Activated T-cell treated with anti-CD3 and anti-CD28 coated beads, Interleukin-2, amount 50 U/mL, for 4 hours (primary cell): ENCODE measurements around the gene UBE2E3. TPM values are rescaled to one million over a fixed set of nuclear protein-coding genes. Genes with fewer than 3 reads are reported as not detected.

ENCODE experiments used
- ATAC-seq, 2 donors: fragments of 200-7000 bp; cut with Tn5 transposase; one replicate each; pipeline ENCODE4 v1.10.0; 2021
- DNase-seq: peaks from one replicate; pipeline ENCODE4 v3.0.0-alpha.2; 2020
- H3K27me3 Mint-ChIP-seq: one replicate; pipeline ENCODE4 v1.8.0; 2021; ENCODE audit warnings: low read depth, mixed read lengths
- H3K36me3 Mint-ChIP-seq: one replicate; pipeline ENCODE4 v1.8.0; 2022; ENCODE audit warnings: mixed read lengths; ENCODE audit not compliant: insufficient read depth
- H3K4me1 Mint-ChIP-seq: one replicate; pipeline ENCODE4 v1.8.0; 2021; ENCODE audit warnings: low read depth, mixed read lengths
- H3K4me3 Mint-ChIP-seq: one replicate; pipeline ENCODE4 v1.8.0; 2021; ENCODE audit warnings: mild to moderate bottlenecking, moderate library complexity, mixed read lengths
- H3K9me3 Mint-ChIP-seq: one replicate; pipeline ENCODE4 v1.8.0; 2021; ENCODE audit warnings: mixed read lengths
- total RNA-seq, 3 donors: library from RNA; stranded (reverse); gene quantifications; one replicate each; pipeline ENCODE4 v1.2.1, GENCODE V29; 2021

UBE2E3 gene
- total RNA-seq, 3 donors from 2014 or later = 30.1 to 33.5 (median 30.7) TPM

- H3K27me3 Mint-ChIP-seq = no peaks in the 10 kb centered on the region
- H3K4me1 Mint-ChIP-seq = peaks cover 19% of the 10 kb centered on the region
- H3K36me3 Mint-ChIP-seq = peaks cover 28% of the 10 kb centered on the region
- ATAC-seq (no peak), DNase-seq (no peak)
- H3K9me3 Mint-ChIP-seq = no peaks in the 10 kb centered on the region
- no peak overlapping the region for H3K4me3 Mint-ChIP-seq
Measured at GRCh38 chr2:180990337-180990736, 9.9 kb downstream of the UBE2E3 start.

DNA sequence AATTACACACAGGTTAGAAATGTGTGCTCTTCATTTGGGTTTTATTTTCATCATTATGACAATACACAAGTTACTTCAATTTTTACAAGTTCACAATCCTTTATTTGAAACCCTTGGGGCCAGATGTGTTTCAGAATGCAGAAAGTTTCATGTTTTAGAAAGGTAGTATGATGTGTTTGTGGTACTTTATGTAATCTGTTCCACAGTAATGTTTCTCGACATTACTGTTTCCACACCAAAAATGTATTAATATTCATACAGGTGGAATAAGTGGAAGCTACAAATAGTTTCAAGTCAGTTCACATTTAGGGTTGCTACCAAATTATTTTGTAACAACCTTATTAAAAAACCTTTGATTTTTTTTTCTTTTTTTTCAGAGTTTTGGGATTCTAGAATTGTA is 10.4 kb downstream of the UBE2E3 start:
- Mint-ChIP-seq H3K27me3 (no peaks in the 10 kb centered on the region), H3K4me1 (peaks cover 19% of the 10 kb centered on the region), H3K4me3 (no peak overlapping the region), H3K9me3 (no peaks in the 10 kb centered on the region), H3K36me3 (peaks cover 26% of the 10 kb centered on the region)
- DNase-seq (no peak), ATAC-seq (no peak)

GRCh38 chr2:180991361-180991760 is 11.0 kb downstream of the UBE2E3 start:
- peaks cover 14% of the 10 kb centered on the region for H3K4me1 Mint-ChIP-seq
- H3K4me3 Mint-ChIP-seq = no peak overlapping the region
- H3K36me3 Mint-ChIP-seq = peaks cover 26% of the 10 kb centered on the region
- no peaks in the 10 kb centered on the region for H3K27me3 Mint-ChIP-seq
- DNase-seq (no peak), ATAC-seq (no peak)
- H3K9me3 Mint-ChIP-seq = no peaks in the 10 kb centered on the region

DNA sequence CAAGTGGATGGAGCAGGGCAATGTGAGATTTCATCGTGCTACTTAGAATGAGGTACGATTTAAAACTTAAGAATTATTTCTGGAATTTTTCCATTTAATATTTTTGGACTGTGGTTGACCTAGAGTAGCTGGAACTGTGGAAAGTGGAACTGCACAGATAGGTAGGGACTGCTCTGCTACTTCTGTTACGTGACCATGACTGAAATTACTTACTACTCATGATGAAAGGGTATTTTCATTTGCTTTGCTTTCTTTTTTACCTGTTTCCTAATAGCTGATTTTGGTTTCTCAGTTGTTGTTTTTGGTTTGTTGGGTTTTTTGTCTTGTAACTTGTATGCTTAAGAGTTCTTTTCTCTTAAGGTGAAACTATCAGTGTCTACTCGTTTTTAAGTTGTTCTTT is 11.4 kb downstream of the UBE2E3 start:
- no peaks in the 10 kb centered on the region for H3K9me3 Mint-ChIP-seq
- H3K4me1 Mint-ChIP-seq = peaks cover 14% of the 10 kb centered on the region
- ATAC-seq = no peak
- H3K4me3 Mint-ChIP-seq = no peak overlapping the region
- no peak for DNase-seq
- peaks cover 26% of the 10 kb centered on the region for H3K36me3 Mint-ChIP-seq
- H3K27me3 Mint-ChIP-seq = no peaks in the 10 kb centered on the region

DNA sequence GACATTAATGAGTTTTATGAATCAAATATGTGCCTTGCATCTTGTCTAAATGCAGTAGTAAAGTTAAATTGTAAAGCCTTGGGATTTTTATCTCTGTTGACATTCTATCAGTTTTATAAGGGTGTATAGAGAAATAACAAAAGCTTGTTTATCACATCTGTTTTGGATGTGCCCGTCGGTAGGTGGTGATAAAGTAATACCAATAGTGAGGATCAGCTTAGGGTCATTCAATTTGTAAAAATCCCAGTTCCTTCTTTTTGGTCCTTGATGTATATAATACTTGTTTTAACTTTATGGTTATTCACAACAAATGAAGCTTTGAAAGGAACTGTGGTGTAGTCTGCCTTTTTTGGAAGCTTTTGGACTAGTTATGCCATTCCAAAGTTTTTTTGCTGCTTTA is 12.6 kb downstream of the UBE2E3 start:
- peaks cover 19% of the 10 kb centered on the region for H3K4me1 Mint-ChIP-seq

DNA sequence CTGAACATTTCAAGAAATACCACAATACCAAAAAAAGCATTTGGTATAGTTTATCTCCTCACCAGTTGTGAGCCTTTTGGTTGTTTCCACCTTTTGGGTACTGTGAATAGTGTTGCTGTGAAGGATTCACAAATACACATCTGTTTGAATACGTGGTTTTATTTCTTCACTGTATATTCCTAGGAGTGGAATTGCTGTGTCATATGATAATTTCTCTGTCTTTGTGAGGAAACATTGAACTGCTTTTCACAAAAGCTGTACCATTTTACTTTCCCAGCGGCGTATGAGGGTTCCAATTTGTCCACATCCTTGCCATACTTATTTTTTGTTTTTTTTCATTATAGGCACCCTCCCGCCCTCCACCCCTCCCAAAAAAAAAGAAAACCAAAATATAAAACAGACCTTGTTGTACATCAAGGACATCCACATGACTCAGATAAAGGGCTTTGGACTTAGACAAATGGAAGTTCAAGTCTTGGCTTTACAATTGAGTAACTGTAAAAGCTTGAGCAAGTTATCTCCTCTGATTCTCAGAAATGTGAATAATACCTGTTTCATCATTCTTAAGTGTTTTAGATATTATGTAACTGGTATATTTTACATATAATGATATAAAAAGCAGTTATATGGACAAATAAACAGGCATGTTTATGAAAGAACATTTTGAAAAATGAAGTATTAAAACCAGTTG is 19.0 kb downstream of the UBE2E3 start:
- Mint-ChIP-seq H3K27me3 (no peaks in the 10 kb centered on the region), H3K9me3 (no peaks in the 10 kb centered on the region), H3K36me3 (peaks cover 17% of the 10 kb centered on the region), H3K4me1 (peaks cover 14% of the 10 kb centered on the region), H3K4me3 (no peak overlapping the region)
- ATAC-seq (no peak), DNase-seq (no peak)

More for the DNA sequence above, 12.6 kb downstream of the UBE2E3 start:
- Mint-ChIP-seq H3K4me3 (no peak overlapping the region), H3K27me3 (no peaks in the 10 kb centered on the region), H3K9me3 (no peaks in the 10 kb centered on the region), H3K36me3 (peaks cover 34% of the 10 kb centered on the region)
- ATAC-seq = no peak
- no peak for DNase-seq

DNA sequence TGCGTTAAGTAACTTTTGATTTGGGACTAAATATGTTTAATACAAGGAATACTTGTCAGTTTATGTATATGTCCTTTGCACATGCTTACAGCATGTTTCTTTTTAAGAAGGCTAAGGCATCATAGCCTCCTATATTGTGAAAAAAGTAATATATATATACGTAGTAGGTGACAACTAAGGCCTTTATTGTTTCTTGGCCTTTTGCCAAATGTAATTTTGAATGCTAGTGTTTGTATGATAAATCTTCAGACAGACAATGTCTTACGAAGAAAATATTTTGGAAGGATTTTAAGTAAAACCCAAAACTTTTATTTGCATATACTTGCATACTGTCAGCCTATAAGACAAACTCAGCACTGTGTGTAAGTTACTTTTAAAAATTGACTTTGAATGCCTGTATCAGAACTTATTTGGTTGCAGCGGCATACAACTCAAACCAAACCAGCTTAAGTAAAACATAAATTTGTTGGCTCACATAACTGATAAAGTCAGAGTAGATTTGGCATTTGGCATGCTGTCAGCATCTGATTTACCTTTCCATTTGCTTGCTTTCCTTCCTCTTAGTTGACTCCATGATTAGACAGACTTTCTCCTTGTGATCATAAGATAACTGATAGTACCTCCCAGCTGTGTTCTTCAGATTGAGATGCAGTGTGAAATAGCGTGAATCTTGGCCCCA is 24.4 kb downstream of the UBE2E3 start:
- ATAC-seq = no peak
- no peak for DNase-seq
- H3K4me1 Mint-ChIP-seq = peaks cover 12% of the 10 kb centered on the region
- peaks cover 2% of the 10 kb centered on the region for H3K36me3 Mint-ChIP-seq
- H3K9me3 Mint-ChIP-seq = no peaks in the 10 kb centered on the region
- H3K27me3 Mint-ChIP-seq = no peaks in the 10 kb centered on the region
- H3K4me3 Mint-ChIP-seq = no peak overlapping the region

- ATAC-seq (no peak), DNase-seq (no peak)
- Mint-ChIP-seq H3K9me3 (no peaks in the 10 kb centered on the region), H3K27me3 (no peaks in the 10 kb centered on the region), H3K4me3 (no peak overlapping the region), H3K4me1 (peaks cover 14% of the 10 kb centered on the region), H3K36me3 (peaks cover 2% of the 10 kb centered on the region)
Measured at GRCh38 chr2:181005326-181005655, 24.9 kb downstream of the UBE2E3 start.

GRCh38 chr2:181005809-181006208 is 25.4 kb downstream of the UBE2E3 start:
- H3K9me3 Mint-ChIP-seq = no peaks in the 10 kb centered on the region
- peaks cover 15% of the 10 kb centered on the region for H3K4me1 Mint-ChIP-seq
- H3K27me3 Mint-ChIP-seq = no peaks in the 10 kb centered on the region

GRCh38 chr2:181007086-181007837 is 26.9 kb downstream of the UBE2E3 start:
- H3K36me3 Mint-ChIP-seq = no peaks in the 10 kb centered on the region
- no peak overlapping the region for H3K4me3 Mint-ChIP-seq
- no peaks in the 10 kb centered on the region for H3K9me3 Mint-ChIP-seq
- DNase-seq (no peak), ATAC-seq (no peak)
- no peaks in the 10 kb centered on the region for H3K27me3 Mint-ChIP-seq
- peaks cover 15% of the 10 kb centered on the region for H3K4me1 Mint-ChIP-seq

More at GRCh38 chr2:181005809-181006208, 25.4 kb downstream of the UBE2E3 start:
- no peak for ATAC-seq
- peaks cover 2% of the 10 kb centered on the region for H3K36me3 Mint-ChIP-seq
- DNase-seq = no peak
- H3K4me3 Mint-ChIP-seq = no peak overlapping the region

DNA sequence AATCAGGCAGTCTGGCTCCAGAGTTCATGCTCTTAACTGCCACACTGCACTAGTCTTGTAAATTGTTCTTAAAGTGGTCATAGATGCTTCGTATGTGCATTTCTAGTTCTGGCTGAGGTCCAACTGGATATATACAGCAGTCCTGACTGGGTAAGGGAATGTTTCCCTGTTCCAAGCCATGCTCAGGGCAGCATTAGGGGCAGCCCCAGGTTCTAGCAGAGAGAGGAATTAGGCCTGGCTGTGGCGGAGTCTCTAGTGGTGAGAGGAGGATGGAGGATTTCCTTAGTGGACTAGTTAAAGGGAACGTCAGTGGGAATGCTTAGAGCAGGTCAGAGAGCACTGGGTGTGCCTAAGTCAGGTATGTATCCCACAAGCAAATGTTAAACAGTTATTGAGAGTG is 28.0 kb downstream of the UBE2E3 start:
- Mint-ChIP-seq H3K36me3 (no peaks in the 10 kb centered on the region), H3K4me1 (peaks cover 16% of the 10 kb centered on the region), H3K9me3 (no peaks in the 10 kb centered on the region), H3K27me3 (no peaks in the 10 kb centered on the region), H3K4me3 (no peak overlapping the region)
- DNase-seq = no peak
- ATAC-seq = no peak

DNA sequence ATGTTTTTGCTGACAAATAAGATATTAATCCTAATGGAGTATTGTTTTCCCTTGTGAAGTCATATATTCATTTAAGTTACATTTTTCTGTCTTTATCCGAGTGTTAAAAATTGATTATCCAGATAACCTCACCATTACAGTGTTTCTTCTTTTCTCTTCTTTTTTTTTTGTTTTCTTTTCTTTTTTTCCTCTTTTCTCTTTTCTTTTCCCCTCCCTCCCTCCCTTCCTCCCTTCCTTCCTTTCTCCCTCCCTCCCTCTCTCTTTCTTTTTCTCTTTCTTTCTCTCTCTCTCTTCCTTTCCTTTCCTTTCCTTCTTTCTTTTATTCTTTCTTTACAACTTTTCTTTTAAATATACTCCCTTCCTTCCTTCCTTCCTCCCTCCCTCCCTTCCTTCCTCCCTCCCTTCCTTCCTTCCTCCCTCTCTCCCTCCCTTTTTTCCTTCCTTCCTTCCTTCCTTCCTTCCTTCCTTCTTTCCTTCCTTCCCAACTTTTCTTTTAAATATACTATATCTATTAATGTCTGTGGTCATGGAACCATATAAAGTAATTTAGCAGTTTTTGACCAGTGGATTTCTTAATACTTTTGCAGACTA is 40.9 kb downstream of the UBE2E3 start:
- Mint-ChIP-seq H3K36me3 (peaks cover 3% of the 10 kb centered on the region), H3K4me1 (peaks cover 4% of the 10 kb centered on the region), H3K4me3 (no peak overlapping the region), H3K9me3 (peaks cover 10% of the 10 kb centered on the region), H3K27me3 (no peaks in the 10 kb centered on the region)
- DNase-seq = no peak
- ATAC-seq = no peak

DNA sequence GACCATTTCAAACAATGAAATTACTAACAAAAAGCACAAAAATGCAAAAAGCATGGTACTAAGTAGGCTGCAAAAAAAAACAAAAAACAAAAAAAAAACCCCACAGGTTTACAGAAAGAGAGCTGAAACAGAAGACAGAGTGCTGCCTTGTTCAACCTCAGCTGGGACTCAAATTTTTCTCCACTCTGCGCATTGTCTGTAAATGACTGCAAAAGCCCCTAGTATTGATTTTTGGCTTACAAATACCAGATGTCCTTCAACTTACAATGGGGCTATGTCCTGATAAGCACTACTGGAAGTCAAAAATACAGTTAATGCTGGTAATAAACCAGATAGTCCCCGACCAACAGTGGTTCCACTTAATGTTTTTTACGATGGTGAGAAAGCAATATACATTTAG is 42.2 kb downstream of the UBE2E3 start:
- DNase-seq = no peak
- H3K4me1 Mint-ChIP-seq = peaks cover 4% of the 10 kb centered on the region
- no peak overlapping the region for H3K4me3 Mint-ChIP-seq
- H3K9me3 Mint-ChIP-seq = peaks cover 10% of the 10 kb centered on the region
- H3K27me3 Mint-ChIP-seq = no peaks in the 10 kb centered on the region
- peaks cover 3% of the 10 kb centered on the region for H3K36me3 Mint-ChIP-seq
- no peak for ATAC-seq

DNA sequence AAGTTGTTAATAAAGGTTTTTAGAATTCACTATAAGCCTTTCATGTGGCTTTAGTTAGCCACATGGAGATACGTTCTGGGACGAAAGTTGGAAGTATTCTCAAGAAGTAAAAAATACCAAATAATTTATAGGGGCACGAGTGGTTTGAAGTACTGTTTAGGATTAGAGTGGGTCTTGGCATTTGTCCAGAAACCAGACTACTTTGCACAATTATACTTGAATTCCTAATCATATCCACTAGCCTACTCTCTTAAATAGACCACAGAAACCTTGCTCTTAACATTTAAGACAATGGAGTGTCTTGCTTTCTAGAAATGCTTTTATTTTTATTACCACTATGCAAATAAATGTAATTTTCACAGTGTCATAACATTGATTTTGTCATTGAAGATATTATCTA is 44.6 kb downstream of the UBE2E3 start:
- peaks cover 8% of the 10 kb centered on the region for H3K9me3 Mint-ChIP-seq
- peaks cover 3% of the 10 kb centered on the region for H3K36me3 Mint-ChIP-seq
- H3K4me1 Mint-ChIP-seq = peaks cover 3% of the 10 kb centered on the region
- H3K4me3 Mint-ChIP-seq = no peak overlapping the region
- no peaks in the 10 kb centered on the region for H3K27me3 Mint-ChIP-seq
- ATAC-seq = no peak
- DNase-seq = no peak
